Measurements from ENCODE around the gene AGO3.

The AGO3 gene

GRCh38 chr1:36083635-36084496 lies 153.0 kb downstream of the AGO3 start, which contains the start of gene TEKT2:
Gene TEKT2 (plus strand): TSS chr1:36084094. CDS start chr1:36084922, 828 bp downstream.
- DNase-seq (ENCODE audit: low spot score): peak; percentile 94

GRCh38 chr1:36084497-36085115 lies 153.7 kb downstream of the AGO3 start:
- DNase-seq (ENCODE audit: low spot score): no peak

GRCh38 chr1:36085126-36085525 lies 154.2 kb downstream of the AGO3 start:
- no peak for DNase-seq (ENCODE audit: low spot score)

GRCh38 chr1:36085686-36086526 lies 155.0 kb downstream of the AGO3 start:
- no peak for DNase-seq (ENCODE audit: low spot score)

GRCh38 chr1:36086529-36087232 lies 155.8 kb downstream of the AGO3 start:
- DNase-seq (ENCODE audit: low spot score): no peak

- no peak for DNase-seq (ENCODE audit: low spot score)
Observed at GRCh38 chr1:36087233-36088123, 156.6 kb downstream of the AGO3 start.

- peak; percentile 67 for DNase-seq (ENCODE audit: low spot score)
Observed at GRCh38 chr1:36088265-36088576, 157.3 kb downstream of the AGO3 start.

- DNase-seq (ENCODE audit: low spot score): peak; percentile 94
Observed at GRCh38 chr1:36088577-36089392, 157.9 kb downstream of the AGO3 start, which contains the start of gene ADPRS. Gene ADPRS (plus strand): TSS chr1:36088892. CDS start chr1:36088905, 13 bp downstream.

- DNase-seq (ENCODE audit: low spot score): no peak
Observed at GRCh38 chr1:36089393-36090121, 158.7 kb downstream of the AGO3 start.

GRCh38 chr1:36091141-36091540 lies 160.2 kb downstream of the AGO3 start:
- no peak for DNase-seq (ENCODE audit: low spot score)

GRCh38 chr1:36091698-36092097 lies 160.8 kb downstream of the AGO3 start:
- DNase-seq (ENCODE audit: low spot score): no peak

GRCh38 chr1:36092166-36092797 lies 161.4 kb downstream of the AGO3 start:
- no peak for DNase-seq (ENCODE audit: low spot score)

- no peak for DNase-seq (ENCODE audit: low spot score)
Observed at GRCh38 chr1:36092798-36093185, 161.9 kb downstream of the AGO3 start.

GRCh38 chr1:36093226-36093625 lies 162.3 kb downstream of the AGO3 start:
- no peak for DNase-seq (ENCODE audit: low spot score)

- no peak for DNase-seq (ENCODE audit: low spot score)
Observed at GRCh38 chr1:36093929-36094328, 163.0 kb downstream of the AGO3 start.

GRCh38 chr1:36094621-36095061 lies 163.7 kb downstream of the AGO3 start:
- DNase-seq (ENCODE audit: low spot score): peak; percentile 39

GRCh38 chr1:36095760-36096405 lies 165.0 kb downstream of the AGO3 start:
- DNase-seq (ENCODE audit: low spot score): peak; percentile 34

Measured in ecto neural progenitor cell (in vitro differentiated cells).